Tibial nerve (tissue), 3 donors: ENCODE measurements around the gene F10.
"Not testable (repeated sequence)": the region's sequence is repeated elsewhere in the genome, so short reads cannot be mapped to it uniquely, and the experiment has no call there.

ENCODE experiments used
- POLR2A ChIP-seq, 2 donors: fragments of 450-650 bp; IDR thresholded peaks; one replicate each; pipeline ENCODE4 v1.6.1; 2017; ENCODE audit warnings: antibody characterized with exemption in 2 of 2, mild to moderate bottlenecking in 2 of 2, moderate library complexity in 2 of 2
- TF ChIP-seq, protein P1 (sequence below), 5 experiments: fragments of 200-600 bp in 3 of 5; fragments of 450-650 bp in 2 of 5; sonication (generic) in 3 of 5; IDR thresholded peaks; one replicate each; pipeline ENCODE4 v1.5.1; 2016 to 2019; ENCODE audit warnings: antibody characterized with exemption in 5 of 5, mild to moderate bottlenecking in 3 of 5, moderate library complexity in 2 of 5

DNA sequence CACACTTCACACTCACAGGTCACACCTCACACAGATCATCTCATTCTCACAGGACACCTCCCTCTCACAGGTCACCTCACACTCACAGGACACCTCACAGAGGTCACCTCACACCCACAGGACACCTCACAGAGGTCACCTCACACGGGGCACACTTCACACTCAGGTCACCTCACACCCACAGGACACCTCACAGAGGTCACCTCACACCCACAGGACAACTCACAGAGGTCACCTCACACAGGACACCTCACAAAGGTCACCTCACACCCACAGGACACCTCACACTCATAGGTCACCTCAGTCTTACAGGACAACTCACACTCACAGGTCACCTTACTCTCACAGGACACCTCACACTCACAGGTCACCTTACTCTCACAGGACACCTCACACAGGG lies 10.1 kb upstream of the F10 start:
- TF ChIP-seq, protein P1, sequence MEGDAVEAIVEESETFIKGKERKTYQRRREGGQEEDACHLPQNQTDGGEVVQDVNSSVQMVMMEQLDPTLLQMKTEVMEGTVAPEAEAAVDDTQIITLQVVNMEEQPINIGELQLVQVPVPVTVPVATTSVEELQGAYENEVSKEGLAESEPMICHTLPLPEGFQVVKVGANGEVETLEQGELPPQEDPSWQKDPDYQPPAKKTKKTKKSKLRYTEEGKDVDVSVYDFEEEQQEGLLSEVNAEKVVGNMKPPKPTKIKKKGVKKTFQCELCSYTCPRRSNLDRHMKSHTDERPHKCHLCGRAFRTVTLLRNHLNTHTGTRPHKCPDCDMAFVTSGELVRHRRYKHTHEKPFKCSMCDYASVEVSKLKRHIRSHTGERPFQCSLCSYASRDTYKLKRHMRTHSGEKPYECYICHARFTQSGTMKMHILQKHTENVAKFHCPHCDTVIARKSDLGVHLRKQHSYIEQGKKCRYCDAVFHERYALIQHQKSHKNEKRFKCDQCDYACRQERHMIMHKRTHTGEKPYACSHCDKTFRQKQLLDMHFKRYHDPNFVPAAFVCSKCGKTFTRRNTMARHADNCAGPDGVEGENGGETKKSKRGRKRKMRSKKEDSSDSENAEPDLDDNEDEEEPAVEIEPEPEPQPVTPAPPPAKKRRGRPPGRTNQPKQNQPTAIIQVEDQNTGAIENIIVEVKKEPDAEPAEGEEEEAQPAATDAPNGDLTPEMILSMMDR (IDR thresholded peaks at IDR 0.05) = not testable (repeated sequence)
- not testable (repeated sequence) for TF ChIP-seq POLR2A (IDR thresholded peaks at IDR 0.05)
